Osteocyte (in vitro differentiated cells): Measurements from ENCODE around the gene PLOD3. TPM values are rescaled to one million over a fixed set of nuclear protein-coding genes. Genes with fewer than 3 reads are reported as not detected.

Experiments used
- DNase-seq: peaks from one replicate; pipeline ENCODE4 v3.0.0; 2021; ENCODE audit warnings: mixed read lengths; ENCODE audit not compliant: unreplicated experiment; ENCODE audit errors: extremely low spot score
- H3K27ac Mint-ChIP-seq: one replicate; pipeline ENCODE4 v1.8.0; 2021; ENCODE audit warnings: mild to moderate bottlenecking, mixed read lengths; ENCODE audit not compliant: unreplicated experiment
- H3K27me3 Mint-ChIP-seq: one replicate; pipeline ENCODE4 v1.8.0; 2021; ENCODE audit warnings: mixed read lengths; ENCODE audit not compliant: unreplicated experiment
- H3K36me3 Mint-ChIP-seq: one replicate; pipeline ENCODE4 v1.8.0; 2021; ENCODE audit warnings: mixed read lengths; ENCODE audit not compliant: unreplicated experiment
- H3K4me1 Mint-ChIP-seq: one replicate; pipeline ENCODE4 v1.8.0; 2021; ENCODE audit warnings: mixed read lengths; ENCODE audit not compliant: unreplicated experiment
- H3K4me3 Mint-ChIP-seq: one replicate; pipeline ENCODE4 v1.8.0; 2021; ENCODE audit warnings: mild to moderate bottlenecking, moderate library complexity, mixed read lengths; ENCODE audit not compliant: unreplicated experiment
- H3K9me3 Mint-ChIP-seq: one replicate; pipeline ENCODE4 v1.8.0; 2021; ENCODE audit warnings: mixed read lengths; ENCODE audit not compliant: unreplicated experiment
- CTCF ChIP-seq: fragments of 200-600 bp; sonication (generic); IDR thresholded peaks from 2 replicates; pipeline ENCODE4 v1.5.0; 2021; ENCODE audit warnings: antibody characterized with exemption, mild to moderate bottlenecking, moderate library complexity
- total RNA-seq: library from RNA; stranded (reverse); gene quantifications from 2 replicates; pipeline ENCODE4 v1.2.1, GENCODE V29; 2021

PLOD3 gene
- total RNA-seq, 1 donor from 2014 or later, result 110 TPM

GRCh38 chr7:101169838-101170551, 47.4 kb downstream of the PLOD3 start:
- peaks cover 53% of the 10 kb centered on the region for H3K4me1 Mint-ChIP-seq
- no peak overlapping the region for H3K4me3 Mint-ChIP-seq
- DNase-seq, result peak; percentile 93
- TF ChIP-seq CTCF, result peak; percentile 90
- H3K27ac Mint-ChIP-seq, result no peak overlapping the region
- peaks cover 78% of the 10 kb centered on the region for H3K27me3 Mint-ChIP-seq
- H3K36me3 Mint-ChIP-seq, result no peaks in the 10 kb centered on the region
- no peaks in the 10 kb centered on the region for H3K9me3 Mint-ChIP-seq

DNA sequence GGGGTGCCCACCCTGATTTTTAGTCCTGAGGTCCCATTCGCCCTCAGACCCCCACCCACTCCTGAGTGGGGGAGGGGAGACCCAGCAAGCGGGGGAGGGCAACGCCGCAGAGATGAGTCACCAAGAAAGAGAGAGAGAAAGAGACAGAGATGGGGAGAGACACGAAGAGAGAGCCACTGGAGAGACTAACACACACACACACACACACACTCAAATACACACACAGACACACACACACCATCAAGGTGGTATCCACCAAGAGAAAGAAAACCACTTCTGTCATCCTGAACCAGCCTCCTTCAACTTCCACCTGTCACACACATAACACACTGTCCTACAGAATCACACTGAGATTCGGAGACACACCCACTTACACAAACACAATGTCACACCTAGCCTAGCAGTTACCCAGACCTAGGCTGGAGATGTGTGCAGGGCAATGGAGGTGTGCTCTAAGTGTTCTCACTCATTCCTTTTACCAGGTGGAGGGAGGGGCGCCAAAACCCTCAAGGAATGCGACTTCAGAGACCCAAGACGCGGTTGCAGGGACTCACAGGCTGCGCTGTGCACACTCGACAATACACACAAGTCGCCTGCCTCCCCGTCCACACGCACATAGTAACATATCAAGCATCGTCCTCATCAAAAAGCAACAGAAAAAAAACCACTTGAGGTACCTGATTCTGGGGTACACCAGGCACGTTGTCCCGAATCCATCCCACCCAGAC, 48.1 kb downstream of the PLOD3 start:
- Mint-ChIP-seq H3K27ac (no peak overlapping the region), H3K9me3 (no peaks in the 10 kb centered on the region), H3K4me1 (peaks cover 60% of the 10 kb centered on the region), H3K27me3 (peaks cover 78% of the 10 kb centered on the region), H3K4me3 (no peak overlapping the region), H3K36me3 (no peaks in the 10 kb centered on the region)
- TF ChIP-seq CTCF, result no peak
- no peak for DNase-seq

- Mint-ChIP-seq H3K9me3 (no peaks in the 10 kb centered on the region), H3K4me3 (no peak overlapping the region), H3K4me1 (peaks cover 57% of the 10 kb centered on the region), H3K27me3 (peaks cover 73% of the 10 kb centered on the region), H3K27ac (no peak overlapping the region), H3K36me3 (no peaks in the 10 kb centered on the region)
- DNase-seq, result no peak
- no peak for TF ChIP-seq CTCF
Measured at GRCh38 chr7:101168412-101169049, 48.9 kb downstream of the PLOD3 start.

GRCh38 chr7:101167645-101168411, 49.6 kb downstream of the PLOD3 start:
- H3K36me3 Mint-ChIP-seq, result no peaks in the 10 kb centered on the region
- peaks cover 53% of the 10 kb centered on the region for H3K4me1 Mint-ChIP-seq
- peaks cover 73% of the 10 kb centered on the region for H3K27me3 Mint-ChIP-seq
- no peak overlapping the region for H3K4me3 Mint-ChIP-seq
- TF ChIP-seq CTCF, result no peak
- H3K9me3 Mint-ChIP-seq, result no peaks in the 10 kb centered on the region
- DNase-seq, result no peak
- no peak overlapping the region for H3K27ac Mint-ChIP-seq
